Smooth muscle cell (in vitro differentiated cells): ENCODE data around the gene LRRC4C. TPM values are rescaled to one million over a fixed set of nuclear protein-coding genes. Genes with fewer than 3 reads are reported as not detected.

ENCODE experiments used
- DNase-seq: peaks from one replicate; lab custom pipeline; 2025; ENCODE audit not compliant: unreplicated experiment; lab: John Stamatoyannopoulos, UW
- H2AFZ ChIP-seq: fragments of 200-600 bp; sonication (generic); 2 replicates; pipeline ENCODE4 v1.6.0; 2016; ENCODE audit warnings: antibody characterized with exemption, low read depth, mild to moderate bottlenecking
- H3F3A ChIP-seq: fragments of 200-600 bp; sonication (generic); 2 replicates; pipeline ENCODE4 v1.6.0; 2017; ENCODE audit warnings: antibody characterized with exemption, low read depth
- H3K27ac ChIP-seq: fragments of 200-600 bp; sonication (generic); 2 replicates; pipeline ENCODE4 v1.5.1; 2016; ENCODE audit warnings: low read depth, mild to moderate bottlenecking
- H3K27me3 ChIP-seq: fragments of 200-600 bp; sonication (generic); 2 replicates; pipeline ENCODE4 v1.6.1; 2016; ENCODE audit warnings: low read depth, mild to moderate bottlenecking
- H3K36me3 ChIP-seq: fragments of 200-600 bp; sonication (generic); 2 replicates; pipeline ENCODE4 v1.5.1; 2016; ENCODE audit warnings: low read depth
- H3K4me1 ChIP-seq: fragments of 200-600 bp; sonication (generic); 2 replicates; pipeline ENCODE4 v1.5.1; 2016; ENCODE audit warnings: low read depth
- H3K4me2 ChIP-seq: fragments of 200-600 bp; sonication (generic); 2 replicates; pipeline ENCODE4 v1.6.0; 2016; ENCODE audit warnings: mild to moderate bottlenecking
- H3K4me3 ChIP-seq: fragments of 200-600 bp; sonication (generic); 2 replicates; pipeline ENCODE4 v1.5.1; 2016; ENCODE audit warnings: mild to moderate bottlenecking
- H3K79me2 ChIP-seq: fragments of 200-600 bp; sonication (generic); 2 replicates; pipeline ENCODE4 v1.6.0; 2016; ENCODE audit warnings: low read depth, mild to moderate bottlenecking
- H3K9ac ChIP-seq: fragments of 200-600 bp; sonication (generic); 2 replicates; pipeline ENCODE4 v1.6.0; 2016; ENCODE audit warnings: low read depth
- H3K9me3 ChIP-seq: fragments of 200-600 bp; sonication (generic); replicated peaks from 2 replicates; pipeline ENCODE4 v1.5.1; 2016; ENCODE audit warnings: low read depth
- H4K20me1 ChIP-seq: fragments of 200-600 bp; sonication (generic); 2 replicates; pipeline ENCODE4 v1.6.0; 2016; ENCODE audit warnings: low read depth
- CTCF ChIP-seq: fragments of 200-600 bp; sonication (generic); IDR thresholded peaks from 2 replicates; pipeline ENCODE4 v1.5.1; 2017; ENCODE audit warnings: borderline replicate concordance, mild to moderate bottlenecking, antibody characterized with exemption; ENCODE audit not compliant: insufficient read depth, poor library complexity, severe bottlenecking
- WGBS: methylation state at CpG from one replicate; pipeline ENCODE4 v1.1.7; 2016; ENCODE audit warnings: low lambda C conversion rate; 5-methylcytosine and 5-hydroxymethylcytosine counted together
- polyA plus RNA-seq: library from polyadenylated mRNA; unstranded; fragments of >200 nt; fragmentation: Nextera tagmentation; extraction: Ambion mirVana; gene quantifications from 2 replicates; pipeline ENCODE4 v1.2.1, GENCODE V29; 2016
- total RNA-seq: library from RNA; depleted of rRNA; stranded (reverse); fragments of >200 nt; gene quantifications from 2 replicates; pipeline ENCODE4 v1.2.3, GENCODE V29; 2014

LRRC4C gene
- total and polyA plus RNA-seq, 2 experiments from 2014 or later, result 7.3 to 10.1 TPM

- H3K4me1 ChIP-seq, result no peaks in the 10 kb centered on the region
- no peaks in the 10 kb centered on the region for H3K79me2 ChIP-seq
- no peak overlapping the region for H2AFZ ChIP-seq
- no peak overlapping the region for H3K27ac ChIP-seq
- H3K4me3 ChIP-seq, result no peak overlapping the region
- no peak for DNase-seq
- TF ChIP-seq CTCF, result no peak
- 52% methylated on average over 3 of the region's 3 CpGs for WGBS
- no peaks in the 10 kb centered on the region for H3K9me3 ChIP-seq
- no peaks in the 10 kb centered on the region for H3F3A ChIP-seq
- H3K36me3 ChIP-seq, result no peaks in the 10 kb centered on the region
- no peak overlapping the region for H3K9ac ChIP-seq
- no peaks in the 10 kb centered on the region for H4K20me1 ChIP-seq
- no peak overlapping the region for H3K4me2 ChIP-seq
- no peaks in the 10 kb centered on the region for H3K27me3 ChIP-seq
Observed at GRCh38 chr11:41018224-41018623, 441.2 kb downstream of the LRRC4C start.

- no peak overlapping the region for H3K9ac ChIP-seq
- no peak overlapping the region for H3K27ac ChIP-seq
- H3K4me3 ChIP-seq, result no peak overlapping the region
- H3K36me3 ChIP-seq, result no peaks in the 10 kb centered on the region
- no peaks in the 10 kb centered on the region for H3F3A ChIP-seq
- H3K4me2 ChIP-seq, result no peak overlapping the region
- 87% methylated on average over 2 of the region's 2 CpGs for WGBS
- no peaks in the 10 kb centered on the region for H3K27me3 ChIP-seq
- H3K9me3 ChIP-seq, result no peaks in the 10 kb centered on the region
- DNase-seq, result no peak
- H4K20me1 ChIP-seq, result no peaks in the 10 kb centered on the region
- no peaks in the 10 kb centered on the region for H3K4me1 ChIP-seq
- H2AFZ ChIP-seq, result no peak overlapping the region
- no peak for TF ChIP-seq CTCF
- no peaks in the 10 kb centered on the region for H3K79me2 ChIP-seq
Observed at GRCh38 chr11:41010361-41011050, 448.9 kb downstream of the LRRC4C start.

- H3K9me3 ChIP-seq, result no peaks in the 10 kb centered on the region
- H3K9ac ChIP-seq, result no peak overlapping the region
- H3K27me3 ChIP-seq, result no peaks in the 10 kb centered on the region
- no peak overlapping the region for H3K27ac ChIP-seq
- H3K79me2 ChIP-seq, result no peaks in the 10 kb centered on the region
- H2AFZ ChIP-seq, result no peak overlapping the region
- no peak for DNase-seq
- no peak overlapping the region for H3K4me2 ChIP-seq
- no peaks in the 10 kb centered on the region for H3K36me3 ChIP-seq
- H3K4me3 ChIP-seq, result no peak overlapping the region
- H3F3A ChIP-seq, result no peaks in the 10 kb centered on the region
- H3K4me1 ChIP-seq, result no peaks in the 10 kb centered on the region
- H4K20me1 ChIP-seq, result no peaks in the 10 kb centered on the region
- TF ChIP-seq CTCF, result no peak
Observed at GRCh38 chr11:41005986-41006385, 453.5 kb downstream of the LRRC4C start.
